Measurements from ENCODE around the gene TPGS2.

The TPGS2 gene

DNA sequence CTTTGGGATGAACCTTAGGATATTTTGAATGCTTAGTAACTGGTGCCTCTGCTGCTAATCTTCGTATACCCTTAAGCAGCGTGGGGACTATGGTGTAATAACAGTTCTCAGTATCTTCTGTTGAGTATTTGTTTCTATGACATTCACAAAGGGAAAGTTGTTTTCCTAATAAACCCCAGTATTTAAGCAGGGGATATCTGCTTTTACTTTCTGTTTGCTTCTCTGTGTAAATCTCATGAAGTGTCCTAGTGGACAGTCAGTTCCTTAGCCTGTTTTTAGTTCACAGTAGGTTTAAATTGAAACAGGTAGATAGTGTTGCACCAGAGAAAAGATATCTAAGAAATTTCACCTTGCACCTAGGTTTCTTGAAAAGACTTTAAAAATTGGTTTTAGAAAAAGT, 15.0 kb upstream of the TPGS2 start:
- TF ChIP-seq, protein P1, sequence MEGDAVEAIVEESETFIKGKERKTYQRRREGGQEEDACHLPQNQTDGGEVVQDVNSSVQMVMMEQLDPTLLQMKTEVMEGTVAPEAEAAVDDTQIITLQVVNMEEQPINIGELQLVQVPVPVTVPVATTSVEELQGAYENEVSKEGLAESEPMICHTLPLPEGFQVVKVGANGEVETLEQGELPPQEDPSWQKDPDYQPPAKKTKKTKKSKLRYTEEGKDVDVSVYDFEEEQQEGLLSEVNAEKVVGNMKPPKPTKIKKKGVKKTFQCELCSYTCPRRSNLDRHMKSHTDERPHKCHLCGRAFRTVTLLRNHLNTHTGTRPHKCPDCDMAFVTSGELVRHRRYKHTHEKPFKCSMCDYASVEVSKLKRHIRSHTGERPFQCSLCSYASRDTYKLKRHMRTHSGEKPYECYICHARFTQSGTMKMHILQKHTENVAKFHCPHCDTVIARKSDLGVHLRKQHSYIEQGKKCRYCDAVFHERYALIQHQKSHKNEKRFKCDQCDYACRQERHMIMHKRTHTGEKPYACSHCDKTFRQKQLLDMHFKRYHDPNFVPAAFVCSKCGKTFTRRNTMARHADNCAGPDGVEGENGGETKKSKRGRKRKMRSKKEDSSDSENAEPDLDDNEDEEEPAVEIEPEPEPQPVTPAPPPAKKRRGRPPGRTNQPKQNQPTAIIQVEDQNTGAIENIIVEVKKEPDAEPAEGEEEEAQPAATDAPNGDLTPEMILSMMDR (IDR thresholded peaks at IDR 0.05; ENCODE audit: unreplicated experiment in 3 of 3): no peak
- peaks cover 4% of the 10 kb centered on the region for H3K9me3 Mint-ChIP-seq
- H3K4me1 Mint-ChIP-seq: no peaks in the 10 kb centered on the region
- H3K27ac Mint-ChIP-seq: no peak overlapping the region
- peaks cover 30% of the 10 kb centered on the region for H3K36me3 Mint-ChIP-seq (ENCODE audit: low read depth)
- no peak overlapping the region for H3K4me3 Mint-ChIP-seq
- no peaks in the 10 kb centered on the region for H3K27me3 Mint-ChIP-seq (ENCODE audit: low read depth)

DNA sequence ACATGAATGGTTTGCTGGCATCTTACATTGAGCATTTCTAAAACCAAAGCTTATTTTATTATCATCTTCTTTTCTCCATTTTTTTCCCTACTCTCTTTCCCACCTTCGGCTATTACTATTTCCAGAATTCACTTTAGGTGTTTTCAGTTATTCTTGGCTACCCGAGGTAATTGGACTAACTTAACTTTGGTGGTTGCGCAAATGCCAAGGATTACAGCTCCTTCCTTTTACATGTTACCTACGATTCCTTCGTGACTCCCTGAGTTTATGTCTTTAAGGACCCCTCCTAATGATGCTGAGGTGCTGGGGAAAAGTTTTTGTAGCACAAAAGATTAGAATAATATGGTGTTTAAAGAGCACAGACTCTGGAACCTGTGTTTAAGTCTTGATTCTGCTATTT, 14.4 kb upstream of the TPGS2 start:
- H3K36me3 Mint-ChIP-seq (ENCODE audit: low read depth): peaks cover 35% of the 10 kb centered on the region
- no peak overlapping the region for H3K27ac Mint-ChIP-seq
- TF ChIP-seq, protein P1 (IDR thresholded peaks at IDR 0.05; ENCODE audit: unreplicated experiment in 3 of 3): no peak
- no peaks in the 10 kb centered on the region for H3K27me3 Mint-ChIP-seq (ENCODE audit: low read depth)
- H3K9me3 Mint-ChIP-seq: peaks cover 4% of the 10 kb centered on the region
- no peak overlapping the region for H3K4me3 Mint-ChIP-seq
- no peaks in the 10 kb centered on the region for H3K4me1 Mint-ChIP-seq

DNA sequence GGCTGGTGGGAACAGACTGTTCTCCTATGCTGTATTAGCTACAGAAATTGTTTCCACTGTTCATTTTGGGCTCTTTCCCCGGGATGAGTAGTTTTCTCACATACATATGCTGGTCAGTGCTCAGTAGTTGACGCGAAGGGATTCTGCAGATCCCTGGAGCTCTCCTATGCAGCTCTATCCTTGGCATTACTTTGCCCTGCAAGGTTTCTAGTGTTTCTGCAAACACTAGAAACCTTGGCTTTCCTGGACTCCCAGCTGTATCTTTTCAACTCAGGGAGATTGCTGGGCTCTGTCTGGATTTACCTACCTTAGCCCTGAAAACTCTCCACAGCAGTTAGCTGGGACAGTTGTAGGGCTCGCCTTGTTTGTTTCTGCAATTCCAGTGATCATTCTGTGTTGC, 11.0 kb upstream of the TPGS2 start:
- peaks cover 4% of the 10 kb centered on the region for H3K9me3 Mint-ChIP-seq
- no peak overlapping the region for H3K27ac Mint-ChIP-seq
- TF ChIP-seq, protein P1 (IDR thresholded peaks at IDR 0.05; ENCODE audit: unreplicated experiment in 3 of 3): no peak
- peaks cover 60% of the 10 kb centered on the region for H3K36me3 Mint-ChIP-seq (ENCODE audit: low read depth)
- no peaks in the 10 kb centered on the region for H3K27me3 Mint-ChIP-seq (ENCODE audit: low read depth)
- no peaks in the 10 kb centered on the region for H3K4me1 Mint-ChIP-seq
- H3K4me3 Mint-ChIP-seq: no peak overlapping the region

DNA sequence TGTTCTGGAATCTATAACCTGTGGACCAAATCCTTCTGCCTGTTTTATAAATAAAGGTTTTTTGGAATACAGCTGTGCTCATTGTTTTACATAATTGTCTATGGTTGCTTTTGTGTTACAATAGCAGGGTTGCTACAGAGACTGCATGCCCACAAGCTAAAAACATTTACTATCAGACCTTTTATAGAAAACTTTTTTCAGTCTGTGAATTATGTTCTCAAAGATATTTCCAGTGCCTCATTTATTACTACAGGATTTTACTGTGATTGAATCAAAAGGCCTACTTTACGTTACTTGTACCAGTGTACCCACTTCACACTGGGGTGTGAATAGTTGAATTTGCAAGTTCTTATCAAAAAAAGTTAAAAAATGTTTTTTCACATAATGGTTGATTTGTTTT, 7.1 kb upstream of the TPGS2 start:
- H3K4me3 Mint-ChIP-seq: no peak overlapping the region
- no peaks in the 10 kb centered on the region for H3K27me3 Mint-ChIP-seq (ENCODE audit: low read depth)
- TF ChIP-seq, protein P1 (IDR thresholded peaks at IDR 0.05; ENCODE audit: unreplicated experiment in 3 of 3): no peak

DNA sequence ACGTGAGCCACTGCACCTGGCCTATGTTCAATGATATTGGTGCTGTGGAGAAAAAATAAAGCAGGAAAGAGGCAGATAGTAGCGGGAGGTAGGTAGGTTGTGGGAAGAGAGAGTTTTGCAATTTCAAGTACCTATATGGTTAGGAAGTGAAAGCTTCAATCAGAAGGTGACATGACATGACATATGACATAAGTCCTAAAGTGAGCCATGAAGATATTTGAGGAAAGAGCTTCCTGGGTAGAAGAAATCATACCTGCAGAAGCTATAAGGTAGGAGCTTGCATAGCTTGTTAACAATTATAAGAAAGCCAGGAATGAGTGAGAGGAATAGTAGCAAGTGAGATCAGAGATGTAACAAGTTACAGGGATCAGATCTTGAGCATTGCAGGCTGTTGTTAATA, 4.3 kb upstream of the TPGS2 start:
- TF ChIP-seq, protein P1 (IDR thresholded peaks at IDR 0.05; ENCODE audit: unreplicated experiment in 3 of 3): no peak
- peaks cover 18% of the 10 kb centered on the region for H3K4me1 Mint-ChIP-seq
- no peaks in the 10 kb centered on the region for H3K9me3 Mint-ChIP-seq
- H3K27ac Mint-ChIP-seq: no peak overlapping the region
- H3K36me3 Mint-ChIP-seq (ENCODE audit: low read depth): peaks cover 28% of the 10 kb centered on the region
- H3K27me3 Mint-ChIP-seq (ENCODE audit: low read depth): no peaks in the 10 kb centered on the region
- no peak overlapping the region for H3K4me3 Mint-ChIP-seq

More for the DNA sequence above, 7.1 kb upstream of the TPGS2 start:
- Mint-ChIP-seq H3K36me3 (ENCODE audit: low read depth) (peaks cover 56% of the 10 kb centered on the region), H3K9me3 (peaks cover 4% of the 10 kb centered on the region), H3K27ac (no peak overlapping the region), H3K4me1 (peaks cover under 1% of the 10 kb centered on the region)

DNA sequence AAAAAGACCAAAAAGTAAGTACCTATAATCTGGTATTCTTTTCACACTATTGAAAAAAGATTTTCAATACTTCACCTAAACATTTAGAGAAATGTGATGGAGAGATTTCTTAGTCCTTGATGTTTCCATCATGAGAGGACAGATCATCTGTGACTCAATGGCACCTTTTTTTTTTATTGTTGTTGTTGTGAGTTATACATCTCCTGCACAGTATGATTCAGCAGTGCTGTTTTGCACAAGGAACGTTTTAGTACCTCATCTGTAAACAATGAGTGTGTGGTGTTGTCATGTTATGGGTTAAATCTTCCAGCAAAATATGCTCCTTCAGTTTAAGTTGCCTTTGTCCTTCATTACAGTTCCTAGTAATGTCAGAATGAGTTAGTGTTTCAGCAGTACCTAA, 2.3 kb upstream of the TPGS2 start:
- Mint-ChIP-seq H3K27ac (no peak overlapping the region), H3K36me3 (ENCODE audit: low read depth) (peaks cover 24% of the 10 kb centered on the region), H3K4me3 (peak overlapping the region; percentile 19 to 89 (median 32)), H3K9me3 (no peaks in the 10 kb centered on the region), H3K27me3 (ENCODE audit: low read depth) (no peaks in the 10 kb centered on the region), H3K4me1 (peaks cover 27% of the 10 kb centered on the region)
- TF ChIP-seq, protein P1 (IDR thresholded peaks at IDR 0.05; ENCODE audit: unreplicated experiment in 3 of 3): no peak
